GM23248 (cell line): ENCODE measurements around the gene STRAP.

ENCODE experiments used
- EZH2 ChIP-seq: fragments of 200-600 bp; sonication (generic); IDR thresholded peaks from 2 replicates; pipeline ENCODE4 v1.6.1; 2018; ENCODE audit warnings: antibody characterized with exemption, mild to moderate bottlenecking; ENCODE audit not compliant: insufficient read depth, poor library complexity, severe bottlenecking
- EZH2phosphoT487 ChIP-seq: fragments of 200-600 bp; sonication (generic); IDR thresholded peaks from 2 replicates; pipeline ENCODE4 v1.6.1; 2018; ENCODE audit warnings: antibody characterized with exemption, moderate library complexity, mild to moderate bottlenecking, low read depth; ENCODE audit not compliant: insufficient read depth

- TF ChIP-seq EZH2 (no peak), EZH2phosphoT487 (no peak)
Measured at GRCh38 chr12:15886372-15887042, 4.3 kb downstream of the STRAP start.
